ENCODE results near the gene CFAP54. TPM values are rescaled to one million over a fixed set of nuclear protein-coding genes. Genes with fewer than 3 reads are reported as not detected.

CFAP54 gene
- total RNA-seq, 1 experiment from 2014 or later = 0.64 TPM

GRCh38 chr12:96729886-96730285 is 240.5 kb downstream of the CFAP54 start:
- H3K27me3 ChIP-seq (ENCODE audit: control insufficient read depth, insufficient read depth, low read length) = no peaks in the 10 kb centered on the region; the same call in 1 of the 2 replicates
- in situ Hi-C loops (cut with HindIII; ENCODE audit: low pct_unique_long_range_greater_than_20kb, low sequenced_read_pairs) = no loop called here
- TF ChIP-seq SIN3A (IDR thresholded peaks at IDR 0.05; ENCODE audit: borderline replicate concordance, insufficient read depth, low read depth, low read length) (no peak), REST (IDR thresholded peaks at IDR 0.05; ENCODE audit: insufficient read depth in 1 of 2, low read depth in 2 of 2, low read length in 1 of 2) (no peak)
- no peaks in the 10 kb centered on the region for H3K4me1 ChIP-seq (ENCODE audit: control insufficient read depth, insufficient read depth, low read length)
- intact Hi-C loops (cut with micrococcal nuclease; ENCODE audit: unreplicated experiment) = no loop called here
- H3K9me3 ChIP-seq (ENCODE audit: control insufficient read depth, insufficient read depth, low read depth, low read length) = no peaks in the 10 kb centered on the region
- ChIA-PET CTCF (no interaction called here), POLR2A (no interaction called here)
- no TSS peak for BruUV-seq (replicated peaks)
- no peak for ATAC-seq
- H3K4me3 ChIP-seq (ENCODE audit: low read depth in 2 of 2, low read length in 2 of 2) = no peak overlapping the region
- H3K36me3 ChIP-seq (ENCODE audit: control insufficient read depth, insufficient read depth, low read length) = no peaks in the 10 kb centered on the region
- DNase-seq (ENCODE audit: low read depth, low spot score) = no peak
- H3K27ac ChIP-seq (ENCODE audit: low read length) = no peak overlapping the region

GRCh38 chr12:96743606-96744005 is 254.2 kb downstream of the CFAP54 start:
- ChIA-PET POLR2A (no interaction called here), CTCF (no interaction called here)
- intact Hi-C loops (cut with micrococcal nuclease; ENCODE audit: unreplicated experiment) (no loop called here), in situ Hi-C loops (cut with HindIII; ENCODE audit: low pct_unique_long_range_greater_than_20kb, low sequenced_read_pairs) (no loop called here)
- Histone ChIP-seq H3K4me3 (ENCODE audit: low read depth in 2 of 2, low read length in 2 of 2) (no peak overlapping the region), H3K27ac (ENCODE audit: low read length) (no peak overlapping the region), H3K27me3 (ENCODE audit: control insufficient read depth, insufficient read depth, low read length) (no peaks in the 10 kb centered on the region), H3K36me3 (ENCODE audit: control insufficient read depth, insufficient read depth, low read length) (no peaks in the 10 kb centered on the region), H3K4me1 (ENCODE audit: control insufficient read depth, insufficient read depth, low read length) (no peaks in the 10 kb centered on the region), H3K9me3 (ENCODE audit: control insufficient read depth, insufficient read depth, low read depth, low read length) (no peaks in the 10 kb centered on the region)
- no TSS peak for BruUV-seq (replicated peaks)
- ATAC-seq (no peak), DNase-seq (ENCODE audit: low read depth, low spot score) (no peak)
- no peak for TF ChIP-seq CTCF (IDR thresholded peaks at IDR 0.05)

GRCh38 chr12:96749999-96750398 is 260.6 kb downstream of the CFAP54 start:
- CTCF ChIA-PET = no interaction called here
- in situ Hi-C loops (cut with HindIII; ENCODE audit: low pct_unique_long_range_greater_than_20kb, low sequenced_read_pairs) (no loop called here), intact Hi-C loops (cut with micrococcal nuclease; ENCODE audit: unreplicated experiment) (no loop called here)
- Histone ChIP-seq H3K4me3 (ENCODE audit: low read depth in 2 of 2, low read length in 2 of 2) (no peak overlapping the region), H3K36me3 (ENCODE audit: control insufficient read depth, insufficient read depth, low read length) (no peaks in the 10 kb centered on the region), H3K9me3 (ENCODE audit: control insufficient read depth, insufficient read depth, low read depth, low read length) (no peaks in the 10 kb centered on the region), H3K27me3 (ENCODE audit: control insufficient read depth, insufficient read depth, low read length) (no peaks in the 10 kb centered on the region), H3K27ac (ENCODE audit: low read length) (no peak overlapping the region), H3K4me1 (ENCODE audit: control insufficient read depth, insufficient read depth, low read length) (no peaks in the 10 kb centered on the region)
- BruUV-seq (replicated peaks) = no TSS peak
- DNase-seq (ENCODE audit: low read depth, low spot score) (no peak), ATAC-seq (no peak)
- POLR2A ChIA-PET = no interaction called here
- TF ChIP-seq CTCF (IDR thresholded peaks at IDR 0.05) (no peak), REST (IDR thresholded peaks at IDR 0.05; ENCODE audit: insufficient read depth in 1 of 2, low read depth in 2 of 2, low read length in 1 of 2) (no peak), TCF7L2 (IDR thresholded peaks at IDR 0.05; ENCODE audit: low read depth, low read length) (no peak), POLR2AphosphoS5 (IDR thresholded peaks at IDR 0.05; ENCODE audit: low read depth, low read length) (no peak), SIN3A (IDR thresholded peaks at IDR 0.05; ENCODE audit: borderline replicate concordance, insufficient read depth, low read depth, low read length) (no peak)
